T-helper 1 cell treated with Interleukin-12 subunit alpha and Interleukin-12 subunit beta and Interleukin-4 antibody, amounts not matched to agents 30 μg/mL and 1 μg/mL, for 36 hours (primary cell): ENCODE results near the gene ABCC10.
"Not testable (repeated sequence)": the region's sequence is repeated elsewhere in the genome, so short reads cannot be mapped to it uniquely, and the experiment has no call there.

Experiments
- H3K27ac Mint-ChIP-seq: one replicate; pipeline ENCODE4 v1.8.0; 2021; ENCODE audit warnings: mild to moderate bottlenecking, mixed read lengths
- H3K27me3 Mint-ChIP-seq: one replicate; pipeline ENCODE4 v1.8.0; 2021; ENCODE audit warnings: low read depth, mixed read lengths
- H3K36me3 Mint-ChIP-seq: one replicate; pipeline ENCODE4 v1.8.0; 2021; ENCODE audit warnings: low read depth, mixed read lengths
- H3K4me1 Mint-ChIP-seq: one replicate; pipeline ENCODE4 v1.8.0; 2021; ENCODE audit warnings: low read depth, mixed read lengths
- H3K4me3 Mint-ChIP-seq: one replicate; pipeline ENCODE4 v1.8.0; 2021; ENCODE audit warnings: mild to moderate bottlenecking, moderate library complexity, mixed read lengths
- H3K9me3 Mint-ChIP-seq: one replicate; pipeline ENCODE4 v1.8.0; 2021; ENCODE audit warnings: mixed read lengths

ABCC10 gene

GRCh38 chr6:43459535-43459934 is 32.2 kb downstream of the ABCC10 start:
- Mint-ChIP-seq H3K27ac (no peak overlapping the region), H3K27me3 (peaks cover 50% of the 10 kb centered on the region), H3K4me3 (no peak overlapping the region), H3K36me3 (no peaks in the 10 kb centered on the region), H3K9me3 (no peaks in the 10 kb centered on the region), H3K4me1 (peaks cover 7% of the 10 kb centered on the region)

GRCh38 chr6:43460032-43460431 is 32.7 kb downstream of the ABCC10 start:
- H3K27me3 Mint-ChIP-seq: peaks cover 50% of the 10 kb centered on the region
- peaks cover 7% of the 10 kb centered on the region for H3K4me1 Mint-ChIP-seq
- no peaks in the 10 kb centered on the region for H3K9me3 Mint-ChIP-seq
- no peak overlapping the region for H3K27ac Mint-ChIP-seq
- H3K4me3 Mint-ChIP-seq: no peak overlapping the region
- H3K36me3 Mint-ChIP-seq: no peaks in the 10 kb centered on the region

GRCh38 chr6:43461936-43462335 is 34.6 kb downstream of the ABCC10 start:
- H3K4me1 Mint-ChIP-seq: no peaks in the 10 kb centered on the region
- no peak overlapping the region for H3K4me3 Mint-ChIP-seq
- no peaks in the 10 kb centered on the region for H3K9me3 Mint-ChIP-seq
- H3K36me3 Mint-ChIP-seq: no peaks in the 10 kb centered on the region
- H3K27ac Mint-ChIP-seq: no peak overlapping the region
- peaks cover 35% of the 10 kb centered on the region for H3K27me3 Mint-ChIP-seq

- H3K27ac Mint-ChIP-seq: no peak overlapping the region
- no peaks in the 10 kb centered on the region for H3K9me3 Mint-ChIP-seq
- no peaks in the 10 kb centered on the region for H3K36me3 Mint-ChIP-seq
- H3K27me3 Mint-ChIP-seq: peaks cover 38% of the 10 kb centered on the region
- H3K4me3 Mint-ChIP-seq: no peak overlapping the region
- H3K4me1 Mint-ChIP-seq: no peaks in the 10 kb centered on the region
Observed at GRCh38 chr6:43464337-43464736, 37.0 kb downstream of the ABCC10 start.

- Mint-ChIP-seq H3K4me3 (no peak overlapping the region), H3K27ac (no peak overlapping the region), H3K36me3 (no peaks in the 10 kb centered on the region), H3K4me1 (no peaks in the 10 kb centered on the region), H3K27me3 (peaks cover 30% of the 10 kb centered on the region), H3K9me3 (no peaks in the 10 kb centered on the region)
Observed at GRCh38 chr6:43465948-43466347, 38.6 kb downstream of the ABCC10 start.

GRCh38 chr6:43467265-43467664 is 39.9 kb downstream of the ABCC10 start:
- H3K27ac Mint-ChIP-seq, H3K9me3 Mint-ChIP-seq, H3K4me1 Mint-ChIP-seq, H3K4me3 Mint-ChIP-seq, H3K36me3 Mint-ChIP-seq: not testable (repeated sequence)
- H3K27me3 Mint-ChIP-seq: peaks cover 31% of the 10 kb centered on the region

- Mint-ChIP-seq H3K27me3 (peaks cover 27% of the 10 kb centered on the region), H3K27ac (no peak overlapping the region), H3K9me3 (no peaks in the 10 kb centered on the region), H3K4me1 (no peaks in the 10 kb centered on the region), H3K36me3 (no peaks in the 10 kb centered on the region), H3K4me3 (no peak overlapping the region)
Observed at GRCh38 chr6:43467752-43468151, 40.4 kb downstream of the ABCC10 start.

GRCh38 chr6:43468240-43468639 is 40.9 kb downstream of the ABCC10 start:
- H3K27me3 Mint-ChIP-seq: peaks cover 22% of the 10 kb centered on the region
- H3K4me3 Mint-ChIP-seq: no peak overlapping the region
- H3K27ac Mint-ChIP-seq: no peak overlapping the region
- no peaks in the 10 kb centered on the region for H3K36me3 Mint-ChIP-seq
- H3K9me3 Mint-ChIP-seq: no peaks in the 10 kb centered on the region
- H3K4me1 Mint-ChIP-seq: no peaks in the 10 kb centered on the region

- Mint-ChIP-seq H3K4me1 (no peaks in the 10 kb centered on the region), H3K36me3 (no peaks in the 10 kb centered on the region), H3K9me3 (no peaks in the 10 kb centered on the region)
Observed at GRCh38 chr6:43468748-43469681, 41.7 kb downstream of the ABCC10 start.

GRCh38 chr6:43469947-43470346 is 42.6 kb downstream of the ABCC10 start:
- no peaks in the 10 kb centered on the region for H3K4me1 Mint-ChIP-seq
- no peaks in the 10 kb centered on the region for H3K36me3 Mint-ChIP-seq
- H3K4me3 Mint-ChIP-seq: no peak overlapping the region
- H3K27me3 Mint-ChIP-seq: peaks cover 17% of the 10 kb centered on the region
- no peaks in the 10 kb centered on the region for H3K9me3 Mint-ChIP-seq
- no peak overlapping the region for H3K27ac Mint-ChIP-seq

More at GRCh38 chr6:43468748-43469681, 41.7 kb downstream of the ABCC10 start:
- H3K27me3 Mint-ChIP-seq: peaks cover 19% of the 10 kb centered on the region
- H3K4me3 Mint-ChIP-seq: no peak overlapping the region
- H3K27ac Mint-ChIP-seq: no peak overlapping the region

- Mint-ChIP-seq H3K9me3 (no peaks in the 10 kb centered on the region), H3K4me3 (no peak overlapping the region), H3K27me3 (peaks cover 17% of the 10 kb centered on the region), H3K27ac (peak overlapping the region; percentile 22), H3K36me3 (no peaks in the 10 kb centered on the region), H3K4me1 (no peaks in the 10 kb centered on the region)
Observed at GRCh38 chr6:43471399-43471798, 44.1 kb downstream of the ABCC10 start.

GRCh38 chr6:43472515-43472914 is 45.2 kb downstream of the ABCC10 start:
- H3K4me1 Mint-ChIP-seq: peaks cover 11% of the 10 kb centered on the region
- H3K36me3 Mint-ChIP-seq: no peaks in the 10 kb centered on the region
- H3K27ac Mint-ChIP-seq: no peak overlapping the region
- no peaks in the 10 kb centered on the region for H3K9me3 Mint-ChIP-seq
- no peak overlapping the region for H3K4me3 Mint-ChIP-seq
- H3K27me3 Mint-ChIP-seq: peaks cover 17% of the 10 kb centered on the region

GRCh38 chr6:43475516-43475915 is 48.2 kb downstream of the ABCC10 start:
- H3K4me3 Mint-ChIP-seq: no peak overlapping the region
- H3K36me3 Mint-ChIP-seq: no peaks in the 10 kb centered on the region
- H3K27ac Mint-ChIP-seq: no peak overlapping the region
- H3K27me3 Mint-ChIP-seq: peaks cover 8% of the 10 kb centered on the region
- H3K9me3 Mint-ChIP-seq: no peaks in the 10 kb centered on the region
- peaks cover 33% of the 10 kb centered on the region for H3K4me1 Mint-ChIP-seq

GRCh38 chr6:43476746-43477145 is 49.4 kb downstream of the ABCC10 start:
- peak overlapping the region; percentile 98 for H3K27ac Mint-ChIP-seq
- H3K4me3 Mint-ChIP-seq: peak overlapping the region; percentile 96
- H3K36me3 Mint-ChIP-seq: no peaks in the 10 kb centered on the region
- H3K9me3 Mint-ChIP-seq: no peaks in the 10 kb centered on the region
- H3K27me3 Mint-ChIP-seq: no peaks in the 10 kb centered on the region
- H3K4me1 Mint-ChIP-seq: peaks cover 38% of the 10 kb centered on the region

GRCh38 chr6:43477235-43478007 is 50.1 kb downstream of the ABCC10 start, which contains the start of gene TJAP1:
TSS of gene TJAP1 (plus strand) at chr6:43477570. CDS start at chr6:43499002, 21,432 bp downstream.
- Mint-ChIP-seq H3K27ac (peak within 1 kb of the TSS; percentile 98), H3K36me3 (peaks cover under 1% of the 10 kb centered on the region), H3K4me1 (peaks cover 43% of the 10 kb centered on the region), H3K9me3 (no peaks in the 10 kb centered on the region), H3K4me3 (peak within 1 kb of the TSS; percentile 96), H3K27me3 (no peaks in the 10 kb centered on the region)
